ENCODE measurements around the gene WDR87. TPM values are rescaled to one million over a fixed set of nuclear protein-coding genes. Genes with fewer than 3 reads are reported as not detected.

WDR87 gene
- total and polyA plus RNA-seq, 2 of the 4 experiments (the other 2 are of a cell fraction) = not detected

GRCh38 chr19:37899966-37900365, 6.4 kb downstream of the WDR87 start:
- Histone ChIP-seq H3K23ac (ENCODE audit: low read depth, low read length) (no peak overlapping the region), H2BK5ac (ENCODE audit: low read depth, low read length, poor library complexity, severe bottlenecking) (no peak overlapping the region), H3K9me1 (ENCODE audit: insufficient read depth, low read length) (no peaks in the 10 kb centered on the region), H3K14ac (replicated peaks; ENCODE audit: low read depth, low read length) (no peak overlapping the region), H2BK15ac (ENCODE audit: low read depth, low read length) (no peak overlapping the region), H4K20me1 (ENCODE audit: insufficient read depth, low read length) (no peaks in the 10 kb centered on the region), H3K79me1 (ENCODE audit: low read depth in 1 of 2, low read length in 2 of 2) (no peaks in the 10 kb centered on the region), H4K91ac (ENCODE audit: insufficient read depth, low read depth, low read length) (no peak overlapping the region), H2AK5ac (ENCODE audit: low read depth, low read length) (no peak overlapping the region), H2AFZ (replicated peaks; ENCODE audit: low read length, poor library complexity) (no peak overlapping the region), H2AK9ac (replicated peaks; ENCODE audit: low read depth, low read length, poor library complexity) (no peak overlapping the region), H3K9me3 (ENCODE audit: control insufficient read depth, insufficient read depth, low read length) (no peaks in the 10 kb centered on the region), H3K36me3 (ENCODE audit: control insufficient read depth, insufficient read depth, low read length) (no peaks in the 10 kb centered on the region), H3K4ac (ENCODE audit: low read depth, low read length) (no peak overlapping the region), H3K9ac (ENCODE audit: low read depth, low read length) (no peak overlapping the region), H3K27me3 (ENCODE audit: control insufficient read depth, insufficient read depth, low read length) (peaks cover 4% of the 10 kb centered on the region; the same call in 1 of the 2 replicates), H3K27ac (ENCODE audit: insufficient read depth, low read length) (no peak overlapping the region), H3K4me3 (ENCODE audit: insufficient read depth, low read depth, low read length) (no peak overlapping the region), H4K5ac (ENCODE audit: low read depth, low read length) (no peak overlapping the region), H3K4me2 (ENCODE audit: low read depth, low read length) (no peak overlapping the region), H3K4me1 (ENCODE audit: control insufficient read depth, insufficient read depth, low read length) (no peaks in the 10 kb centered on the region), H4K8ac (ENCODE audit: low read depth in 2 of 2, low read length in 2 of 2) (no peak overlapping the region), H3K18ac (ENCODE audit: low read depth, low read length) (no peak overlapping the region), H2BK120ac (ENCODE audit: low read depth, low read length) (no peak overlapping the region), H2BK20ac (ENCODE audit: low read depth, low read length) (no peak overlapping the region), H3K56ac (ENCODE audit: extremely low read depth, insufficient read depth, low read length) (no peak overlapping the region)
- in situ Hi-C loops (cut with MboI; ENCODE audit: low sequenced_read_pairs) = loop anchor here (5.0 to 10.0 kb wide), 2 partner anchors 332 to 435 kb away; partner anchors contain the start of gene CATSPERG
- BruUV-seq (replicated peaks) = no TSS peak
- no peak for TF ChIP-seq USF2 (IDR thresholded peaks at IDR 0.05; ENCODE audit: low read depth, low read length)
- no peak for TF ChIP-seq MXI1 (IDR thresholded peaks at IDR 0.05; ENCODE audit: borderline replicate concordance, low read depth, low read length)
- no peak for TF ChIP-seq FOS (IDR thresholded peaks at IDR 0.05; ENCODE audit: low read depth, low read length)
- no peak for TF ChIP-seq MAZ (IDR thresholded peaks at IDR 0.05; ENCODE audit: borderline replicate concordance, low read depth, low read length)
- no peak for TF ChIP-seq CEBPB (IDR thresholded peaks at IDR 0.05; ENCODE audit: low read depth, low read length)
- TF ChIP-seq RCOR1 (IDR thresholded peaks at IDR 0.05; ENCODE audit: insufficient replicate concordance, low read length) = no peak
- no peak for TF ChIP-seq BHLHE40 (IDR thresholded peaks at IDR 0.05; ENCODE audit: low read depth, low read length)
- no peak for TF ChIP-seq MAFK (IDR thresholded peaks at IDR 0.05; ENCODE audit: low read depth, low read length)
- TF ChIP-seq SMC3 (IDR thresholded peaks at IDR 0.05; ENCODE audit: low read depth, low read length) = no peak
- no peak for TF ChIP-seq NFE2L2 (IDR thresholded peaks at IDR 0.05; ENCODE audit: low read depth, low read length)
- TF ChIP-seq CHD1 (IDR thresholded peaks at IDR 0.05; ENCODE audit: low read depth, low read length) = no peak
- TF ChIP-seq RAD21 (IDR thresholded peaks at IDR 0.05; ENCODE audit: low read length) = no peak
- TF ChIP-seq POLR2A (IDR thresholded peaks at IDR 0.05; ENCODE audit: low read depth, low read length) = no peak
- DNase-seq = no peak
- dilution Hi-C loops (cut with HindIII; ENCODE audit: low sequenced_read_pairs, unreplicated experiment) = no loop called here
- CTCF ChIA-PET = interaction anchor here (1.1 kb wide), 1 partner anchor 421 kb away, joined by 3 read pairs; no protein-coding TSS in a partner anchor
- POLR2A ChIA-PET (ENCODE audit: unreplicated experiment) = no interaction called here
- no peak for ATAC-seq (ENCODE audit: low read depth)
- intact Hi-C loops (cut with micrococcal nuclease) = no loop called here
- WGBS, 2 experiments (ENCODE audit: extremely low coverage in 2 of 2, insufficient read length in 1 of 2) = no CpG with 5 or more reads among the region's 2 CpGs

All from IMR-90 (cell line).